Esophagus muscularis mucosa (tissue), 3 donors: ENCODE results near the gene SMOC1.

ENCODE experiments used
- POLR2A ChIP-seq: fragments of 450-650 bp; IDR thresholded peaks from one replicate; pipeline ENCODE4 v1.6.1; 2017; ENCODE audit warnings: antibody characterized with exemption, moderate library complexity, mild to moderate bottlenecking, low read depth
- TF ChIP-seq, protein P1 (sequence below), 3 experiments: fragments of 200-600 bp in 2 of 3; fragments of 450-650 bp in 1 of 3; sonication (generic) in 2 of 3; IDR thresholded peaks; one replicate each; pipeline ENCODE4 v1.5.1; 2017 to 2019; ENCODE audit warnings: antibody characterized with exemption in 3 of 3, mild to moderate bottlenecking in 2 of 3, moderate library complexity in 1 of 3

DNA sequence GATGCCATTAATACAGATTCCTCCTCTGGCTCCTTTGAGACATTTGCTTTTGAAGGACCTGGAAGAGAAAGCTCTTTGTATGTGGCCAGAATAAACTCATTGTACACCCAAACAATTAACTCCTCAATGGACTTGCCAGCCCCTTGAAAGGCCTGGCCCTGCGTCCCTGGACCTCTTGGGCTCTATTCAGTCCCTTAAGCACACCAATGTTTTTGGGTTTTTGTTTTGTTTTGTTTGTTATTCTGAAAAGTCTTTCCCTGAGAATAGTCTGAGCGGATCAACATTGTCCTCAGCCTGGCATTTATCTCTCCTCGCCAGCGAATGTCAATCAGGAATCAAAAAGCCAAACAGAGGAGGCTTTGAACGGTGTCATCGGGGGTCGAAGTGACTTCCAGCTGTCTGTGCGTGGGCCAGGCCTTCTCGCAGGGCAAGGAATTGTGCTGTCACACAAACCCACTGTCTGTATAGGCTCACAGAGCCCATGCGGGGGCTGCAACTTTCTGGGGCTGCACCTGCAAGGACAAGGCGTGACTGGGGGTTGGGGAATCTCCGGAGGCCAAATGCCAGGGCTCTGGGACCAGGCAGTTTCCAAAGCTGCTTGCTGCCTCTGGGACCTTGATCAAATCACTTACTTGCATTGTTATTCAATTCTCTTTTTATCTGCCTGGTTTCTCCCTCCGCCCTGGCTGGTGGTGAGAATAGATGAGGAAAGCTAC, 108.3 kb downstream of the SMOC1 start:
- TF ChIP-seq, protein P1, sequence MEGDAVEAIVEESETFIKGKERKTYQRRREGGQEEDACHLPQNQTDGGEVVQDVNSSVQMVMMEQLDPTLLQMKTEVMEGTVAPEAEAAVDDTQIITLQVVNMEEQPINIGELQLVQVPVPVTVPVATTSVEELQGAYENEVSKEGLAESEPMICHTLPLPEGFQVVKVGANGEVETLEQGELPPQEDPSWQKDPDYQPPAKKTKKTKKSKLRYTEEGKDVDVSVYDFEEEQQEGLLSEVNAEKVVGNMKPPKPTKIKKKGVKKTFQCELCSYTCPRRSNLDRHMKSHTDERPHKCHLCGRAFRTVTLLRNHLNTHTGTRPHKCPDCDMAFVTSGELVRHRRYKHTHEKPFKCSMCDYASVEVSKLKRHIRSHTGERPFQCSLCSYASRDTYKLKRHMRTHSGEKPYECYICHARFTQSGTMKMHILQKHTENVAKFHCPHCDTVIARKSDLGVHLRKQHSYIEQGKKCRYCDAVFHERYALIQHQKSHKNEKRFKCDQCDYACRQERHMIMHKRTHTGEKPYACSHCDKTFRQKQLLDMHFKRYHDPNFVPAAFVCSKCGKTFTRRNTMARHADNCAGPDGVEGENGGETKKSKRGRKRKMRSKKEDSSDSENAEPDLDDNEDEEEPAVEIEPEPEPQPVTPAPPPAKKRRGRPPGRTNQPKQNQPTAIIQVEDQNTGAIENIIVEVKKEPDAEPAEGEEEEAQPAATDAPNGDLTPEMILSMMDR (IDR thresholded peaks at IDR 0.05) = no peak
- no peak for TF ChIP-seq POLR2A
